Retinal pigment epithelial cell (primary cell): ENCODE measurements around the gene IRF2BP1.

Experiments used
- DNase-seq: peaks from one replicate; pipeline ENCODE4 v3.0.0-alpha.2; 2010; ENCODE audit warnings: low read depth
- H3K4me3 ChIP-seq: 2 replicates; pipeline ENCODE4 v1.5.1; 2011; ENCODE audit warnings: mild to moderate bottlenecking, low read length, control low read depth, moderate library complexity
- CTCF ChIP-seq: conservative IDR thresholded peaks from 2 replicates; pipeline ENCODE4 v1.5.1; 2011; ENCODE audit warnings: low read depth, low read length, control low read depth, inconsistent platforms

IRF2BP1 gene

GRCh38 chr19:45863840-45864628 is 21.9 kb downstream of the IRF2BP1 start, which contains the start of gene FOXA3:
TSS of gene FOXA3 (plus strand) at chr19:45864326. CDS start at chr19:45864457, 131 bp downstream.
- H3K4me3 ChIP-seq, result peak within 1 kb of the TSS; percentile 41
- DNase-seq, result no peak
- peak; percentile 49 for TF ChIP-seq CTCF

- DNase-seq, result no peak
- no peak for TF ChIP-seq CTCF
- H3K4me3 ChIP-seq, result peak overlapping the region; percentile 41
These were observed 22.6 kb downstream of the IRF2BP1 start for GRCh38 chr19:45863335-45863839.

- TF ChIP-seq CTCF, result no peak
- H3K4me3 ChIP-seq, result peak within 1 kb of the TSS; percentile 95
- peak; percentile 91 for DNase-seq
These were observed 23.2 kb downstream of the IRF2BP1 start, which contains the start of gene SYMPK for GRCh38 chr19:45862564-45863334. TSS of gene SYMPK (minus strand) at chr19:45863147. CDS start at chr19:45854495, 8,652 bp downstream.

GRCh38 chr19:45862271-45862563 is 23.7 kb downstream of the IRF2BP1 start:
- no peak for DNase-seq
- peak overlapping the region; percentile 95 for H3K4me3 ChIP-seq
- no peak for TF ChIP-seq CTCF

- no peak overlapping the region for H3K4me3 ChIP-seq
- DNase-seq, result no peak
- no peak for TF ChIP-seq CTCF
These were observed 25.3 kb downstream of the IRF2BP1 start for GRCh38 chr19:45860359-45861259.

GRCh38 chr19:45854167-45854778 is 31.7 kb downstream of the IRF2BP1 start:
- no peak overlapping the region for H3K4me3 ChIP-seq
- DNase-seq, result no peak
- TF ChIP-seq CTCF, result no peak
